ENCODE measurements around the gene TENT5D. TPM values are rescaled to one million over a fixed set of nuclear protein-coding genes. Genes with fewer than 3 reads are reported as not detected.
"Not testable (repeated sequence)": the region's sequence is repeated elsewhere in the genome, so short reads cannot be mapped to it uniquely, and the experiment has no call there.

Gene TENT5D
- total RNA-seq, result not detected

DNA sequence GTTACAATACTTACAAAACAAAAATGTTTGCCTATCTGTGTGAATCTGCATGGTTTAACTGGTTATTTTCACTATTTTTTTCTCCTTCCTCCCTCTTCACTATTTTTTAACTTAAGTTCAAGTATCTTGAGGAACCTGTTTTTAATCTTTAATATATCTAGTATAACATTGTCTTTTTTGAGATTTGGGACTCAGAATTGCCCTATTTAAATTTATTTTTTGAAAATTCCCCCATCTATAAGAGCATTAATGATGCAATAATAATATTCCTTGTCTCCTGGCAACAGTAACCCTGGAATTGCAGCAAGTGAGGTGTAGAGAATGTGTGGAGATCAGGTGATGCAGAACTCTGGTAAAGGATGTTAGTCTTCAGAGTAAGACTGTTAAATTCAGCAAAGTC, at the start of gene TENT5D:
TENT5D (plus strand) TSS at position 301 of the 400 bp plus-strand sequence. CDS start 22,093 bp downstream, outside the sequence.
- intact Hi-C loops (cut with micrococcal nuclease), result no loop called here
- Mint-ChIP-seq H3K27ac (no peak within 1 kb of the TSS), H3K4me3 (no peak within 1 kb of the TSS), H3K36me3 (ENCODE audit: low read depth) (no peaks in the 10 kb centered on the region), H3K4me1 (ENCODE audit: low read depth) (no peaks in the 10 kb centered on the region), H3K27me3 (no peaks in the 10 kb centered on the region), H3K9me3 (no peaks in the 10 kb centered on the region)
- TF ChIP-seq, protein P1, sequence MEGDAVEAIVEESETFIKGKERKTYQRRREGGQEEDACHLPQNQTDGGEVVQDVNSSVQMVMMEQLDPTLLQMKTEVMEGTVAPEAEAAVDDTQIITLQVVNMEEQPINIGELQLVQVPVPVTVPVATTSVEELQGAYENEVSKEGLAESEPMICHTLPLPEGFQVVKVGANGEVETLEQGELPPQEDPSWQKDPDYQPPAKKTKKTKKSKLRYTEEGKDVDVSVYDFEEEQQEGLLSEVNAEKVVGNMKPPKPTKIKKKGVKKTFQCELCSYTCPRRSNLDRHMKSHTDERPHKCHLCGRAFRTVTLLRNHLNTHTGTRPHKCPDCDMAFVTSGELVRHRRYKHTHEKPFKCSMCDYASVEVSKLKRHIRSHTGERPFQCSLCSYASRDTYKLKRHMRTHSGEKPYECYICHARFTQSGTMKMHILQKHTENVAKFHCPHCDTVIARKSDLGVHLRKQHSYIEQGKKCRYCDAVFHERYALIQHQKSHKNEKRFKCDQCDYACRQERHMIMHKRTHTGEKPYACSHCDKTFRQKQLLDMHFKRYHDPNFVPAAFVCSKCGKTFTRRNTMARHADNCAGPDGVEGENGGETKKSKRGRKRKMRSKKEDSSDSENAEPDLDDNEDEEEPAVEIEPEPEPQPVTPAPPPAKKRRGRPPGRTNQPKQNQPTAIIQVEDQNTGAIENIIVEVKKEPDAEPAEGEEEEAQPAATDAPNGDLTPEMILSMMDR (IDR thresholded peaks at IDR 0.05), result no peak
- no peak for DNase-seq
- POLR2A ChIA-PET, result no interaction called here
- no peak for ATAC-seq
- CTCF ChIA-PET, result no interaction called here

DNA sequence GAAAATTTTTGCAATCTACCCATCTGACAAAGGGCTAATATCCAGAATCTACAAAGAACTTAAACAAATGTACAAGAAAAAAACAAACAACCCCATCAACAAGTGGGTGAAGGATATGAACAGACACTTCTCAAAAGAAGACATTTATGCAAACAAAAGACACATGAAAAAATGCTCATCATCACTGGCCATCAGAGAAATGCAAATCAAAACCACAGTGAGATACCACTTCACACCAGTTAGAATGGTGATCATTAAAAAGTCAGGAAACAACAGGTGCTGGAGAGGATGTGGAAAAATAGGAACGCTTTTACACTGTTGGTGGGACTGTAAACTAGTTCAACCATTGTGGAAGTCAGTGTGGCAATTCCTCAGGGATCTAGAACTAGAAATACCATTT, 34.6 kb upstream of the TENT5D start:
- H3K4me3 Mint-ChIP-seq; H3K27ac Mint-ChIP-seq; H3K27me3 Mint-ChIP-seq; DNase-seq; ATAC-seq; POLR2A ChIA-PET; H3K4me1 Mint-ChIP-seq (ENCODE audit: low read depth); CTCF ChIA-PET; intact Hi-C loops (cut with micrococcal nuclease); H3K9me3 Mint-ChIP-seq; H3K36me3 Mint-ChIP-seq (ENCODE audit: low read depth): not testable (repeated sequence)

DNA sequence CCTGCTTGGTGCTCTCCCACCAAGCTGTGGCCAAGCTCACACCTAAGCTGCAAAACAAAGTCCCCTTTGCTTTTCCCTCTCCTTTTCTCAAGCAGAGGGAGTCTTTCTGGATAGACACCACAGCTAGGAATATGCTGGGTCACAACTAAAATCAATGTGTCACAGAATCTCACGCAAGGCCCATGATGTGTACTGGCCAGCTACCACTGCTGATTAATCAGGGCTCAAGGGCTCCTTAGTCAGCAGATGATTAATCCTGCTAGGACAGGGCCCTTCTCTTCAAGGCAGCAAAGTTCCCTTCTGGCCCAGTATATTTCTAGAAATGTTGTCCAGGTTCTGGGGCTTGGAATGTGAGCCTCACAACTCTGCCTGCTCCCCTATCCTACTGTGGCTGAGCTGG, 32.0 kb upstream of the TENT5D start:
- TF ChIP-seq, protein P1 (IDR thresholded peaks at IDR 0.05), result no peak
- Mint-ChIP-seq H3K36me3 (ENCODE audit: low read depth) (no peaks in the 10 kb centered on the region), H3K27ac (no peak overlapping the region), H3K4me3 (no peak overlapping the region), H3K9me3 (peaks cover 1% of the 10 kb centered on the region), H3K4me1 (ENCODE audit: low read depth) (no peaks in the 10 kb centered on the region), H3K27me3 (no peaks in the 10 kb centered on the region)
- CTCF ChIA-PET, result no interaction called here
- ATAC-seq (no peak), DNase-seq (no peak)
- POLR2A ChIA-PET, result no interaction called here
- intact Hi-C loops (cut with micrococcal nuclease), result no loop called here

DNA sequence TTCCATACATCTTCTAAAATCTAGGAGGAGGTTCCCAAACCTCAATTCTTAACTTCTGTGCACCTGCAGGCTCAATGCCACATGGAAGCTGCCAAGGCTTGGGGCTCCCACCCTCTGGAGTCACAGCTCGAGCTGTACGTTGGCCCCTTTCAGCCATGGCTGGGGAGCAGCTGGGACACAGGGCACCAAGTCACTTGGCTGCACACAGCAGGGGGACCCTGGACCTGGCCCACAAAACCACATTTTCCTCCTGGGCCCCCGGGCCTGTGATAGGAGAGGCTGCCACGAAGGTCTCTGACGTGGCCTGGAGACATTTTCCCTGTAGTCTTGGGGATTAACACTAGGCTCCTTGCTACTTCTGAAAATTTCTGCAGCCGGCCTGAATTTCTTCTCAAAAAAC, 8.2 kb upstream of the TENT5D start:
- DNase-seq, result no peak
- ATAC-seq, result no peak
- no peaks in the 10 kb centered on the region for H3K4me1 Mint-ChIP-seq (ENCODE audit: low read depth)
- intact Hi-C loops (cut with micrococcal nuclease), result no loop called here
- CTCF ChIA-PET, result no interaction called here
- no peaks in the 10 kb centered on the region for H3K27me3 Mint-ChIP-seq
- H3K36me3 Mint-ChIP-seq (ENCODE audit: low read depth), result no peaks in the 10 kb centered on the region
- TF ChIP-seq, protein P1 (IDR thresholded peaks at IDR 0.05), result no peak
- no peak overlapping the region for H3K4me3 Mint-ChIP-seq
- POLR2A ChIA-PET, result no interaction called here
- H3K9me3 Mint-ChIP-seq, result no peaks in the 10 kb centered on the region
- no peak overlapping the region for H3K27ac Mint-ChIP-seq

DNA sequence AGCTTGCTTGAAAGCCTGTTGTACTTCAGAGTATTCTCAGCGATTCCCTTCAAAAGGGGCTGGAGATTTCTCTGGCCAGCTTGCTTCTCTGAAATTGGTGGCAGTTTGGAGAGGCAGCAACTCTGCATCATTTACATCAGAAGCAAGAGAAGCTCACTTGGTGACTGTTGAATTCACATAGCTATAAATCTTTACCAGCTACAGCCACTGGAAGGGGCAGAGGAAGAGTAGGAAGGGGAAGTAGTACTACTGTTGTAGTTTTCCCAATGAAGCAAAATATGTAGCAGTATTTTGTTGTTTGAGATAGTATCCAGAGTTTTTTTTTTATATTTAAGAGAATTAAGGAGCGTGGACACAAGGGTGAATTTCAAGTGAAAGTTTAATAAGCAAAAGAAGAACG, 2.8 kb downstream of the TENT5D start:
- CTCF ChIA-PET, result no interaction called here
- Mint-ChIP-seq H3K9me3 (no peaks in the 10 kb centered on the region), H3K4me1 (ENCODE audit: low read depth) (no peaks in the 10 kb centered on the region), H3K36me3 (ENCODE audit: low read depth) (no peaks in the 10 kb centered on the region), H3K27ac (no peak overlapping the region), H3K4me3 (no peak overlapping the region), H3K27me3 (no peaks in the 10 kb centered on the region)
- TF ChIP-seq, protein P1 (IDR thresholded peaks at IDR 0.05), result no peak
- intact Hi-C loops (cut with micrococcal nuclease), result no loop called here
- POLR2A ChIA-PET, result no interaction called here
- ATAC-seq, result no peak
- no peak for DNase-seq

DNA sequence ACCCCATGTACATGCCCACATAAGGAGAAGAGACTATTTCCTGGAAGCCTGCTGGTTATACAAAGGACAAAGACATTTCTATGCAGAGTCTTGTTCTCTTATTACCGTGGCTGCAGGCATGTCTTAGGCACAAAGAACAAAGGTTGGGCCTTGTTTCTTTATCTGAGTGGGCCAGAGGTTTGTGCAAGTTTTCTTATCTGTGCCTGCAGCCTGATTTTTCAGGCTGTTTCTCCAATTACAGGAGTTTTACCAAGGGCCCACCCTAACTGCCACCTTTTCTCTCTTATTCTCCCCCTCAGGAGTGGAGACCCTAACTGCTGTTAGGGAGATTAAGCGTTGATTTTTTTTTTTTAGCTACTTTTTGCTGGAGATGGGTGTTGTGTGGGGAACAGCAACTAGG, 3.5 kb downstream of the TENT5D start:
- Mint-ChIP-seq H3K36me3 (ENCODE audit: low read depth) (no peaks in the 10 kb centered on the region), H3K27ac (no peak overlapping the region), H3K4me3 (no peak overlapping the region), H3K4me1 (ENCODE audit: low read depth) (no peaks in the 10 kb centered on the region), H3K27me3 (no peaks in the 10 kb centered on the region), H3K9me3 (no peaks in the 10 kb centered on the region)
- ATAC-seq (no peak), DNase-seq (no peak)
- ChIA-PET POLR2A (no interaction called here), CTCF (no interaction called here)
- intact Hi-C loops (cut with micrococcal nuclease), result no loop called here
- TF ChIP-seq, protein P1 (IDR thresholded peaks at IDR 0.05), result no peak
